Measurements from ENCODE around the gene LCN10.

DNA sequence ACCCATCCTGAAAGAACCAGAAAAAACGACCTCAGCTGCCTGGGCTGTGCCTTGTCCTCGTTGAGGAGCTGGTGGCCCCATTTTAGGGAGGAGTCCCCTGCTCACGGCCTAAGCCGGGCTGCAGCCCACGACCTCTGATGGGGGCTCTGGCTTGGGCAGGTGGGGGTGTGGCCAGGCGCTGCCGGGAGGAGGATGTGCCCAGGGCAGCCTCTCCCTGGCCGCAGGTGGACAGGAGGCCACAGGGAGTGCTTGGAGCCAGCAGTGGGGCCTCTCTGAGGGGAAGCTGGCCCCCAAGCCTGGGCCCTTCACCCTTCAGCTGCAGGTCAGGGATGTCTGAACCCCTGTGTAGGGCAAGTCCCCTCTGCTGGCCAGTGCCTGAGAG, 27.9 kb downstream of the LCN10 start:
- TF ChIP-seq POLR2AphosphoS5 (IDR thresholded peaks at IDR 0.05; ENCODE audit: low read depth, low read length), result no peak
- TF ChIP-seq EZH2 (conservative IDR thresholded peaks at IDR 0.05; ENCODE audit: low read depth, low read length), result no peak
- TF ChIP-seq ZNF354B (CRISPR knock-in tag; IDR thresholded peaks at IDR 0.05), result no peak
- TF ChIP-seq, protein P1, sequence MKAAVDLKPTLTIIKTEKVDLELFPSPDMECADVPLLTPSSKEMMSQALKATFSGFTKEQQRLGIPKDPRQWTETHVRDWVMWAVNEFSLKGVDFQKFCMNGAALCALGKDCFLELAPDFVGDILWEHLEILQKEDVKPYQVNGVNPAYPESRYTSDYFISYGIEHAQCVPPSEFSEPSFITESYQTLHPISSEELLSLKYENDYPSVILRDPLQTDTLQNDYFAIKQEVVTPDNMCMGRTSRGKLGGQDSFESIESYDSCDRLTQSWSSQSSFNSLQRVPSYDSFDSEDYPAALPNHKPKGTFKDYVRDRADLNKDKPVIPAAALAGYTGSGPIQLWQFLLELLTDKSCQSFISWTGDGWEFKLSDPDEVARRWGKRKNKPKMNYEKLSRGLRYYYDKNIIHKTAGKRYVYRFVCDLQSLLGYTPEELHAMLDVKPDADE (CRISPR knock-in tag; IDR thresholded peaks at IDR 0.05), result no peak
- no peak for TF ChIP-seq EED (CRISPR knock-in tag; IDR thresholded peaks at IDR 0.05)
- no peak for TF ChIP-seq ASH2L (IDR thresholded peaks at IDR 0.05; ENCODE audit: insufficient read length, low read depth, low read length)
- TF ChIP-seq FOXK2 (IDR thresholded peaks at IDR 0.05), result no peak
- TF ChIP-seq, protein P2, sequence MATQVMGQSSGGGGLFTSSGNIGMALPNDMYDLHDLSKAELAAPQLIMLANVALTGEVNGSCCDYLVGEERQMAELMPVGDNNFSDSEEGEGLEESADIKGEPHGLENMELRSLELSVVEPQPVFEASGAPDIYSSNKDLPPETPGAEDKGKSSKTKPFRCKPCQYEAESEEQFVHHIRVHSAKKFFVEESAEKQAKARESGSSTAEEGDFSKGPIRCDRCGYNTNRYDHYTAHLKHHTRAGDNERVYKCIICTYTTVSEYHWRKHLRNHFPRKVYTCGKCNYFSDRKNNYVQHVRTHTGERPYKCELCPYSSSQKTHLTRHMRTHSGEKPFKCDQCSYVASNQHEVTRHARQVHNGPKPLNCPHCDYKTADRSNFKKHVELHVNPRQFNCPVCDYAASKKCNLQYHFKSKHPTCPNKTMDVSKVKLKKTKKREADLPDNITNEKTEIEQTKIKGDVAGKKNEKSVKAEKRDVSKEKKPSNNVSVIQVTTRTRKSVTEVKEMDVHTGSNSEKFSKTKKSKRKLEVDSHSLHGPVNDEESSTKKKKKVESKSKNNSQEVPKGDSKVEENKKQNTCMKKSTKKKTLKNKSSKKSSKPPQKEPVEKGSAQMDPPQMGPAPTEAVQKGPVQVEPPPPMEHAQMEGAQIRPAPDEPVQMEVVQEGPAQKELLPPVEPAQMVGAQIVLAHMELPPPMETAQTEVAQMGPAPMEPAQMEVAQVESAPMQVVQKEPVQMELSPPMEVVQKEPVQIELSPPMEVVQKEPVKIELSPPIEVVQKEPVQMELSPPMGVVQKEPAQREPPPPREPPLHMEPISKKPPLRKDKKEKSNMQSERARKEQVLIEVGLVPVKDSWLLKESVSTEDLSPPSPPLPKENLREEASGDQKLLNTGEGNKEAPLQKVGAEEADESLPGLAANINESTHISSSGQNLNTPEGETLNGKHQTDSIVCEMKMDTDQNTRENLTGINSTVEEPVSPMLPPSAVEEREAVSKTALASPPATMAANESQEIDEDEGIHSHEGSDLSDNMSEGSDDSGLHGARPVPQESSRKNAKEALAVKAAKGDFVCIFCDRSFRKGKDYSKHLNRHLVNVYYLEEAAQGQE (IDR thresholded peaks at IDR 0.05; ENCODE audit: borderline replicate concordance in 1 of 2, low read depth in 1 of 2, low read length in 2 of 2), result no peak
- TF ChIP-seq ESRRA (CRISPR knock-in tag; IDR thresholded peaks at IDR 0.05; ENCODE audit: low read depth), result no peak
- no peak for TF ChIP-seq ZNF792 (CRISPR knock-in tag; IDR thresholded peaks at IDR 0.05)
- TF ChIP-seq, protein P3, sequence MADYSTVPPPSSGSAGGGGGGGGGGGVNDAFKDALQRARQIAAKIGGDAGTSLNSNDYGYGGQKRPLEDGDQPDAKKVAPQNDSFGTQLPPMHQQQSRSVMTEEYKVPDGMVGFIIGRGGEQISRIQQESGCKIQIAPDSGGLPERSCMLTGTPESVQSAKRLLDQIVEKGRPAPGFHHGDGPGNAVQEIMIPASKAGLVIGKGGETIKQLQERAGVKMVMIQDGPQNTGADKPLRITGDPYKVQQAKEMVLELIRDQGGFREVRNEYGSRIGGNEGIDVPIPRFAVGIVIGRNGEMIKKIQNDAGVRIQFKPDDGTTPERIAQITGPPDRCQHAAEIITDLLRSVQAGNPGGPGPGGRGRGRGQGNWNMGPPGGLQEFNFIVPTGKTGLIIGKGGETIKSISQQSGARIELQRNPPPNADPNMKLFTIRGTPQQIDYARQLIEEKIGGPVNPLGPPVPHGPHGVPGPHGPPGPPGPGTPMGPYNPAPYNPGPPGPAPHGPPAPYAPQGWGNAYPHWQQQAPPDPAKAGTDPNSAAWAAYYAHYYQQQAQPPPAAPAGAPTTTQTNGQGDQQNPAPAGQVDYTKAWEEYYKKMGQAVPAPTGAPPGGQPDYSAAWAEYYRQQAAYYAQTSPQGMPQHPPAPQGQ (CRISPR knock-in tag; IDR thresholded peaks at IDR 0.05; ENCODE audit: borderline replicate concordance), result no peak
